HCT116 (cell line): Measurements from ENCODE around the gene FGF7.

Source experiments
- CEBPB ChIP-seq: IDR thresholded peaks from 2 replicates; pipeline ENCODE4 v1.6.1; 2012; ENCODE audit warnings: low read depth
- CTCF ChIP-seq, 3 experiments: fragments of 200-600 bp in 1 of 3; sonication (generic) in 1 of 3; IDR thresholded peaks in 2 of 3; conservative IDR thresholded peaks in 1 of 3; 2 replicates each; pipeline ENCODE4 v1.5.1; 2012 to 2017; ENCODE audit warnings: low read depth in 2 of 3, low read length in 2 of 3, antibody characterized with exemption in 1 of 3, borderline replicate concordance in 1 of 3, control low read depth in 1 of 3, mild to moderate bottlenecking in 1 of 3, mixed read lengths in 1 of 3, mixed run types in 1 of 3, moderate library complexity in 1 of 3; ENCODE audit not compliant: insufficient read depth in 1 of 3
- ELF1 ChIP-seq: IDR thresholded peaks from 2 replicates; pipeline ENCODE4 v1.6.1; 2012; ENCODE audit warnings: low read depth, borderline replicate concordance
- EZH2 ChIP-seq: fragments of 200-600 bp; sonication (generic); IDR thresholded peaks from 2 replicates; pipeline ENCODE4 v1.6.1; 2017; ENCODE audit warnings: antibody characterized with exemption, mixed run types
- POLR2A ChIP-seq: IDR thresholded peaks from 2 replicates; pipeline ENCODE4 v1.7.0; 2011; ENCODE audit warnings: borderline replicate concordance; ENCODE audit not compliant: insufficient read depth, insufficient read length; ENCODE audit errors: extremely low read depth
- POLR2AphosphoS5 ChIP-seq: IDR thresholded peaks from 2 replicates; pipeline ENCODE4 v1.6.1; 2011; ENCODE audit warnings: mild to moderate bottlenecking, low read depth, low read length, moderate library complexity
- RAD21 ChIP-seq: IDR thresholded peaks from 2 replicates; pipeline ENCODE4 v1.6.1; 2012; ENCODE audit warnings: low read depth, mild to moderate bottlenecking
- SIN3A ChIP-seq: IDR thresholded peaks from 2 replicates; pipeline ENCODE4 v1.6.1; 2012; ENCODE audit warnings: low read depth
- SP1 ChIP-seq: IDR thresholded peaks from 2 replicates; pipeline ENCODE4 v1.6.1; 2012; ENCODE audit warnings: low read depth
- TCF7L2 ChIP-seq: IDR thresholded peaks from 2 replicates; pipeline ENCODE4 v1.7.0; 2011; ENCODE audit warnings: borderline replicate concordance, inconsistent platforms; ENCODE audit not compliant: insufficient read depth, insufficient read length; ENCODE audit errors: extremely low read depth
- ZBTB33 ChIP-seq: IDR thresholded peaks from 2 replicates; pipeline ENCODE4 v1.6.1; 2011; ENCODE audit warnings: mild to moderate bottlenecking, low read length, moderate library complexity; ENCODE audit not compliant: insufficient replicate concordance; ENCODE audit errors: extremely low read depth
- ZFX ChIP-seq: fragments of 450-650 bp; IDR thresholded peaks from 2 replicates; pipeline ENCODE4 v1.6.1; 2017
- ZNF274 ChIP-seq: fragments of 200-500 bp; sonication (Bioruptor generic); IDR thresholded peaks from 2 replicates; pipeline ENCODE4 v1.6.1; 2014; ENCODE audit warnings: mild to moderate bottlenecking, low read depth, low read length, inconsistent platforms

- no peak for TF ChIP-seq POLR2A
- no peak for TF ChIP-seq CTCF (IDR thresholded peaks at IDR 0.05 in 2 of 3, conservative IDR thresholded peaks at IDR 0.05 in 1 of 3; ENCODE audit: borderline replicate concordance in 1 of 3, insufficient read depth in 1 of 3, low read depth in 2 of 3, low read length in 2 of 3)
- no peak for TF ChIP-seq RAD21
- no peak for TF ChIP-seq ZNF274
- no peak for TF ChIP-seq SIN3A
- no peak for TF ChIP-seq POLR2AphosphoS5
- TF ChIP-seq CEBPB, result no peak
- no peak for TF ChIP-seq SP1
- no peak for TF ChIP-seq ELF1
- no peak for TF ChIP-seq EZH2
- no peak for TF ChIP-seq ZFX
- no peak for TF ChIP-seq TCF7L2
- TF ChIP-seq ZBTB33, result no peak
Measured at GRCh38 chr15:49415638-49416037, 7.4 kb upstream of the FGF7 start.
